Measurements from ENCODE around the gene MRPS5.

MRPS5 gene

GRCh38 chr2:95049961-95050360 lies 71.6 kb downstream of the MRPS5 start:
- DNase-seq (ENCODE audit: low spot score), result no peak
- ChIA-PET POLR2A (ENCODE audit: low non-redundant PET) (no interaction called here), CTCF (no interaction called here)
- no peak overlapping the region for H3K27ac ChIP-seq
- no peak for TF ChIP-seq CTCF (conservative IDR thresholded peaks at IDR 0.05; ENCODE audit: low read depth)

DNA sequence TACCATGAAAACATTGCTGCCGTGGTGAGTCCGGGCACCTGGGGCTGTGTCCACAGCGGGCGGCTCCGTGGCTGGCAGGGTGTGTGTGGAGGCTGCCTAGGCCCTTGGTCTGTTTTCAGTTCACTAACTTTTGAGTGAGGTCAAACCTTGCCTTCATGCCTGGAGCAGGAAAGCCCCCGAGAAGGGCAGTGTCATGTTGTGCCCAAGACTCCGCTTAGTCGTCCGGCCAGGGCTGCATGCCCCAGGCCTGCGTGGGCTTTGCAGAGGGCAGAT lies 72.0 kb downstream of the MRPS5 start:
- ChIA-PET POLR2A (ENCODE audit: low non-redundant PET) (no interaction called here), CTCF (no interaction called here)
- no peak for TF ChIP-seq CTCF (conservative IDR thresholded peaks at IDR 0.05; ENCODE audit: low read depth)
- DNase-seq (ENCODE audit: low spot score), result no peak
- no peak overlapping the region for H3K27ac ChIP-seq

DNA sequence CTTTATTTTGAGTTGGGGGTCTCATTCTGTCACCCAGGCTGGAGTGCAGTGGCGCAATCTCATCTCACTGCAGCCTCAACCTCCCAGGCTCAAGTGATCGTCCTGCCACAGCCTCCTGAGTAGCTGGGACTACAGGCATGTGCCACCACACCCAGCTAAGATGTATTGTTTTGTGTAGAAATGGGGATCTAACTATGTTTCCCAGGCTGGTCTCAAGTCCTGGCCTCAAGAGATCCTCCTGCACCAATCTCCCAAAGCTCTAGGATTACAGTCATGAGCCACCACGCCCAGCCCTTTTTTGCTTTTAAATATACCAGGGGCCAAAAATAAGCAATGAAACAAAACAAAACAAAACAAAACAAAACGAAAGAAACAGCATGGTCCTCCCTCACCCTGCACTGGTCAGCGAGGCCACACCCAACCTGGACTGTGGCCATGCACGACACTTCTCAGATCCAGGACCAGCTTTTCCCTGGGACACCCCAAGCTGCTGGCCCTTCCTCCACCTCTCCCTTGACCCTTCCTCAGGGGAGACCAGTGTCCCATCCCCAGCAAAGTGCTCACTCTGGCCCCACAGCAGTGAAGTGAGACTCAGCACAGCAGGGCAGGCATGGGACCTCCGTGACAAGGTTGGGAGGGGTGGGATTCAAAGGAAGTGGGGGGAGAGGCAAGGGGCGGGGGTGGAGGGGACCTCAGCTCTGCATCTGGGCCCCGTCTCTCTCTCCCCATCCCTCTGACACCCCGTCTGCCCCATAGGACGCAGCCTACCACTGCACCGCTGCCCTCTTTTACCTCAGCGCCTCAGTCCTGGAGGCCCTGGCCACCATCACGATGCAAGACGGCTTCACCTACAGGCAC lies 72.6 kb downstream of the MRPS5 start:
- CTCF ChIA-PET, result interaction anchor here (1.2 kb wide), 1 partner anchor 27 kb away, joined by 9 read pairs; no protein-coding TSS in a partner anchor
- POLR2A ChIA-PET (ENCODE audit: low non-redundant PET), result no interaction called here
- no peak overlapping the region for H3K27ac ChIP-seq
- no peak for TF ChIP-seq CTCF (conservative IDR thresholded peaks at IDR 0.05; ENCODE audit: low read depth)
- DNase-seq (ENCODE audit: low spot score), result no peak

GRCh38 chr2:95047629-95048510 lies 73.7 kb downstream of the MRPS5 start:
- no peak for TF ChIP-seq CTCF (conservative IDR thresholded peaks at IDR 0.05; ENCODE audit: low read depth)
- no peak for DNase-seq (ENCODE audit: low spot score)
- no peak overlapping the region for H3K27ac ChIP-seq
- POLR2A ChIA-PET (ENCODE audit: low non-redundant PET), result no interaction called here
- CTCF ChIA-PET, result interaction anchor here (1.2 kb wide), 1 partner anchor 25 kb away, joined by 9 read pairs; no protein-coding TSS in a partner anchor

DNA sequence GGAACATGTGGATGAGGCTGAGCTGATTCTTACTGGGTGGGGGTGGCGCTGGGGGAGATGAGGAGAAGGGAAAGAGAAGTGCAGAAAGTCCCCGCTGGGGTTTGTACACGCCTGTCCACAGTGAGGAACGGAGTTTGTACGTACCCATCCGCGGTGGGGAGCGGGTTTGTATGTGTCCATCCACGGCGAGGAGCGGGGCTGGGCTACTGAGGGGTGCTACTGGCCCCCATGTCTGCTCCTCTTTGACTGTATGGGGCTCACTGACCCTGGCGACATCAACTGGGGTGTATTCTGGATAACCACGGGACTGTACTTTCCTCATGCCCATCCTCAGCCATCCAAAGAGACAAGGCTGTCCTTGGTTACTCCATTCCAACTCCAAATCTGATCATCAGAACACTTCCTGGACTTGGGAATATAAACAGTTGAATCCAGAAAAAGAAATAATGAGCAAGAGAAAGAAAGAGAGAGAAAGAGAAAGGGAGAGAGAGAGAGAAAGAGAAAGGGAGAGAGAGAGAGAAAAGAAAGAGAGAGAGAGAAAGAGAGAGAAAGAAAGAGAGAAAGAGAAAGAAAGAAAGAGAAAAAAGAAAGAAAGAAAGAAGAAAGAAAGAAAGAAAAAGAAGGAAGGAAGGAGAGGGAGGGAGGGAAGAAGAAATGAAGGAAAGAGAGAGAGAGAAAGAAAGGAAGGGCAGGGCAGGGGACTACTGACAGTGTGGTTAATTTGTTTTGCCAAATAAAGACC lies 75.1 kb downstream of the MRPS5 start:
- CTCF ChIA-PET, result interaction anchor here (0.5 kb wide), 1 partner anchor 32 kb away, joined by 9 read pairs; no protein-coding TSS in a partner anchor
- no peak overlapping the region for H3K27ac ChIP-seq
- POLR2A ChIA-PET (ENCODE audit: low non-redundant PET), result no interaction called here
- DNase-seq (ENCODE audit: low spot score), result no peak
- TF ChIP-seq CTCF (conservative IDR thresholded peaks at IDR 0.05; ENCODE audit: low read depth), result no peak

- POLR2A ChIA-PET (ENCODE audit: low non-redundant PET), result no interaction called here
- DNase-seq (ENCODE audit: low spot score), result no peak
- CTCF ChIA-PET, result no interaction called here
- TF ChIP-seq CTCF (conservative IDR thresholded peaks at IDR 0.05; ENCODE audit: low read depth), result no peak
- H3K27ac ChIP-seq, result no peak overlapping the region
These were observed 77.0 kb downstream of the MRPS5 start for GRCh38 chr2:95044601-95045000.
